B cell (primary cell): ENCODE data around the gene NDUFAF4.

ENCODE experiments used
- EZH2 ChIP-seq: IDR thresholded peaks from 2 replicates; pipeline ENCODE4 v1.6.1; 2012; ENCODE audit warnings: borderline replicate concordance, low read depth, mild to moderate bottlenecking, moderate library complexity, low read length; ENCODE audit not compliant: insufficient read depth, poor library complexity, severe bottlenecking
- TF ChIP-seq, protein P1 (sequence below): fragments of 200-600 bp; IDR thresholded peaks from one replicate; pipeline ENCODE4 v1.8.0; 2022; ENCODE audit warnings: antibody characterized with exemption, mild to moderate bottlenecking

- TF ChIP-seq, protein P1, sequence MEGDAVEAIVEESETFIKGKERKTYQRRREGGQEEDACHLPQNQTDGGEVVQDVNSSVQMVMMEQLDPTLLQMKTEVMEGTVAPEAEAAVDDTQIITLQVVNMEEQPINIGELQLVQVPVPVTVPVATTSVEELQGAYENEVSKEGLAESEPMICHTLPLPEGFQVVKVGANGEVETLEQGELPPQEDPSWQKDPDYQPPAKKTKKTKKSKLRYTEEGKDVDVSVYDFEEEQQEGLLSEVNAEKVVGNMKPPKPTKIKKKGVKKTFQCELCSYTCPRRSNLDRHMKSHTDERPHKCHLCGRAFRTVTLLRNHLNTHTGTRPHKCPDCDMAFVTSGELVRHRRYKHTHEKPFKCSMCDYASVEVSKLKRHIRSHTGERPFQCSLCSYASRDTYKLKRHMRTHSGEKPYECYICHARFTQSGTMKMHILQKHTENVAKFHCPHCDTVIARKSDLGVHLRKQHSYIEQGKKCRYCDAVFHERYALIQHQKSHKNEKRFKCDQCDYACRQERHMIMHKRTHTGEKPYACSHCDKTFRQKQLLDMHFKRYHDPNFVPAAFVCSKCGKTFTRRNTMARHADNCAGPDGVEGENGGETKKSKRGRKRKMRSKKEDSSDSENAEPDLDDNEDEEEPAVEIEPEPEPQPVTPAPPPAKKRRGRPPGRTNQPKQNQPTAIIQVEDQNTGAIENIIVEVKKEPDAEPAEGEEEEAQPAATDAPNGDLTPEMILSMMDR, result no peak
- no peak for TF ChIP-seq EZH2
These were observed 46.0 kb upstream of the NDUFAF4 start for GRCh38 chr6:96943555-96944215.
